Fibroblast of pulmonary artery (primary cell): ENCODE measurements around the gene UBTD2.

Source experiments
- DNase-seq: peaks from one replicate; pipeline ENCODE4 v3.0.0-alpha.2; 2010; ENCODE audit warnings: low read depth
- H3K4me3 ChIP-seq: replicated peaks from 2 replicates; pipeline ENCODE4 v1.5.1; 2011; ENCODE audit warnings: low read depth, mild to moderate bottlenecking, control low read depth, low read length, moderate library complexity
- CTCF ChIP-seq: IDR thresholded peaks from 2 replicates; pipeline ENCODE4 v1.5.1; 2011; ENCODE audit warnings: mild to moderate bottlenecking, control low read depth, low read length, inconsistent platforms; ENCODE audit errors: missing control alignments

UBTD2 gene

GRCh38 chr5:172187118-172188032 lies 96.2 kb downstream of the UBTD2 start:
- no peak for TF ChIP-seq CTCF
- H3K4me3 ChIP-seq: peak overlapping the region; percentile 95
- peak; percentile 63 for DNase-seq

GRCh38 chr5:172186114-172186695 lies 97.4 kb downstream of the UBTD2 start:
- H3K4me3 ChIP-seq: peak overlapping the region; percentile 95
- no peak for TF ChIP-seq CTCF
- no peak for DNase-seq

GRCh38 chr5:172185096-172185461 lies 98.5 kb downstream of the UBTD2 start:
- H3K4me3 ChIP-seq: no peak overlapping the region
- TF ChIP-seq CTCF: no peak
- no peak for DNase-seq

- no peak for DNase-seq
- no peak for TF ChIP-seq CTCF
- H3K4me3 ChIP-seq: no peak overlapping the region
Measured at GRCh38 chr5:172183881-172184280, 99.7 kb downstream of the UBTD2 start.

- no peak overlapping the region for H3K4me3 ChIP-seq
- DNase-seq: no peak
- no peak for TF ChIP-seq CTCF
Measured at GRCh38 chr5:172182291-172182690, 101.3 kb downstream of the UBTD2 start.

GRCh38 chr5:172180936-172181335 lies 102.6 kb downstream of the UBTD2 start:
- no peak for TF ChIP-seq CTCF
- H3K4me3 ChIP-seq: no peak overlapping the region
- DNase-seq: no peak
